ENCODE data around the gene PRIMA1.

PRIMA1 gene

DNA sequence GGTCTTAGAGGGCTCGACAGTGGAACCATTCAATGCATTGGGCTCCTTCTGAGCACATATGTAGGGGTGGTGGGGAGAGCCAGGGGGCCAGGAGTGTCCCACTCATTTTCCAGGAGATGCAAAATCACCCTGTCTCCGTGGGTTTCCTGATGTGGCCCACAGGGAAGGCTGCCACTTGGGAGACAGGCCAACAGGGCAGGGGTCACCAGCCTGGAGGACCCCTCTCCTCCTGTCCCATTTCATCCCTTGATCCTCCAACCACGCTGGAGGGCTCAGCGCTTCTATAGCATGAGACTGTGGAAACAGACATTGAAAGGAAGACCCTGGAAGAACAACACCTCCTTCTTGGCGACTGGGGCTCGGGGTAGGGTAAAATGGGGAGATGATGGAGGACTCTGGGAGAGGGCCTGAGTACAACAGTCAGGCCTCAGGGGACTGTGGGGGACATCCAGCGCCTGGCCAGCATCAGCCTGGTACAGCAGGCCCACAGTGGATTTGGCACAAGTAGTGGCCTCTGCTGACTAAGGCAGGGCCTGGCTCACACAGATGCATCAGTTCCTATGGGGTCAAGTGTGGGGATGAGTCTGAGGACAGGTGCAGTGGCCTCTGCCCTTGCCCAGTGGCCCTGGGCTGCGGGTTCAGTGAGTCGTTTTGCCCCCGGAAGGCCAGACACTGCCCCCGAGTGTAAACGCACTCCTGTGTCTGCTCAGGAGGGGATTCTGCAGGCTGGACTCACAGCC is 68.0 kb downstream of the PRIMA1 start:
- Histone ChIP-seq H3K4me1 (ENCODE audit: control insufficient read depth, insufficient read depth, low read length) (no peaks in the 10 kb centered on the region), H3K36me3 (ENCODE audit: control insufficient read depth, insufficient read depth, low read length) (no peaks in the 10 kb centered on the region), H3K9ac (ENCODE audit: low read length) (no peak overlapping the region), H3K4me3 (ENCODE audit: low read length) (no peak overlapping the region), H3K9me3 (ENCODE audit: control insufficient read depth, low read length) (no peaks in the 10 kb centered on the region), H3K27me3 (ENCODE audit: control insufficient read depth, insufficient read depth, low read length) (no peaks in the 10 kb centered on the region)

DNA sequence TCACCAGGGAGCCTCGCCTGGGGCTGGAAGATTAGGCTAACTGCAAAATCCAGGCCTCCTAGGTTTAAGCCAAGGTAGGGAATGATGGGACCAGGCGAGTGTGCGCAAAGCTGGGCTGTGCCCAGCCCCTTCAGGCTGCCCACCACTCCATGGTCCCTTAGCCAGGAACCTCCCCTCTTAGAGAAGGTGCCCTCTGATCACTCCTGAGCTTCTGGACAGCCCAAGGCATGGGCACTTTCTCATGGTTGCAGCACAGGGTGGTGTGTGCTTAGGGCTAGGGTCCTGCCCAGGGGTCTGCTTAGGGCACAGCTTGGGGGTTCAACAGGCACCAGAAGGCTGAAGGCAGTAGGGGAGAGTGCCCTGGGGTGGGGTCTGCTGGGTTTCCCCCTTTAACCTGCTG is 69.0 kb downstream of the PRIMA1 start:
- Histone ChIP-seq H3K9ac (ENCODE audit: low read length) (no peak overlapping the region), H3K36me3 (ENCODE audit: control insufficient read depth, insufficient read depth, low read length) (no peaks in the 10 kb centered on the region), H3K4me1 (ENCODE audit: control insufficient read depth, insufficient read depth, low read length) (no peaks in the 10 kb centered on the region), H3K9me3 (ENCODE audit: control insufficient read depth, low read length) (no peaks in the 10 kb centered on the region), H3K4me3 (ENCODE audit: low read length) (no peak overlapping the region), H3K27me3 (ENCODE audit: control insufficient read depth, insufficient read depth, low read length) (peaks cover under 1% of the 10 kb centered on the region)

- Histone ChIP-seq H3K9ac (ENCODE audit: low read length) (no peak overlapping the region), H3K9me3 (ENCODE audit: control insufficient read depth, low read length) (no peaks in the 10 kb centered on the region), H3K4me3 (ENCODE audit: low read length) (no peak overlapping the region), H3K27me3 (ENCODE audit: control insufficient read depth, insufficient read depth, low read length) (peaks cover 3% of the 10 kb centered on the region), H3K36me3 (ENCODE audit: control insufficient read depth, insufficient read depth, low read length) (no peaks in the 10 kb centered on the region), H3K4me1 (ENCODE audit: control insufficient read depth, insufficient read depth, low read length) (no peaks in the 10 kb centered on the region)
These were observed 70.5 kb downstream of the PRIMA1 start for GRCh38 chr14:93717668-93718320.

DNA sequence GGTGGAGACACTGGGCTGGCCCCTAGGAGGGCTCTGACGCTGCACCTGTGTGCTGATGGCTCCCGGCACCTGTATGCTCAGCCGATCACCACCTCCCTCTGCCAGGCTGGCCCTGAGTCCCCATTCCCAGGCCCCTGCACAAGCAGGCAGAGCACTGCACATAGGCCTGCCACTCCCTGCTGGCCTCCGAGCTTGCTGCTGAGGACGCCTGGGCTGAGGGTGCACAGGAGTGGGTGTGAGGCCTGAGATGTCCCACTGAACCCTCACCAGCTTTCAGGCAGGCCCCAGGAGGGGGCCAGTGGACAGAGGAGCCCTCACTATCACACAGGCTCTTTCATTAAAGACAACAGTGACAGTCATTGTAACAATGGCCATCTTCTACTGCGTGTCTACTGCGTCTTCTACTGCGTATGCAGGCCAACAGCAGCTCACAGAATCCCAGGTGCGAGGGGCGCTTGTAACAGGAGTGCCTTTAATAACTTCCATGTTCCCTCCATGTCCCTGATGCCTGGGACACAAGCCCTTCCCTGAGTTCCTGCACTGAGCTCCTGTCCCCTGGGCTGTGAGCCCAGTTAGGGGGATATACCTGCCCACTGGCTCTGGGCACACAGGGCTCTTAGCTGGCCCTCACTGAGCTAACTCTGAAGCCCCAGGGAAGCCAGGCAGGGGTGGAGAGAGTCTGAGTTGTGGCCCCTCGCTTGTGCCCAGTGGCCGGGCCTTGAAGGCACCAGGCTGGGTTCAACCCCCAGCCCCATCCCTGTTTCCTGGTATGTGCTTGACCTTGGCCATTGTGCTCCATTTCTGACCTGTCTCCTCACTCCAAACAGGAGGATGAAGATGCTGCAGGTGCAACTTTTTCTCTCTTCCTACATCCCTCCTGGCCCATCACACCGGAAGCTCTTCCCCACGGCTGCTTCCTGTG is 71.3 kb downstream of the PRIMA1 start:
- Histone ChIP-seq H3K9ac (ENCODE audit: low read length) (no peak overlapping the region), H3K4me3 (ENCODE audit: low read length) (no peak overlapping the region), H3K27me3 (ENCODE audit: control insufficient read depth, insufficient read depth, low read length) (peaks cover 3% of the 10 kb centered on the region), H3K36me3 (ENCODE audit: control insufficient read depth, insufficient read depth, low read length) (no peaks in the 10 kb centered on the region), H3K9me3 (ENCODE audit: control insufficient read depth, low read length) (no peaks in the 10 kb centered on the region), H3K4me1 (ENCODE audit: control insufficient read depth, insufficient read depth, low read length) (no peaks in the 10 kb centered on the region)

DNA sequence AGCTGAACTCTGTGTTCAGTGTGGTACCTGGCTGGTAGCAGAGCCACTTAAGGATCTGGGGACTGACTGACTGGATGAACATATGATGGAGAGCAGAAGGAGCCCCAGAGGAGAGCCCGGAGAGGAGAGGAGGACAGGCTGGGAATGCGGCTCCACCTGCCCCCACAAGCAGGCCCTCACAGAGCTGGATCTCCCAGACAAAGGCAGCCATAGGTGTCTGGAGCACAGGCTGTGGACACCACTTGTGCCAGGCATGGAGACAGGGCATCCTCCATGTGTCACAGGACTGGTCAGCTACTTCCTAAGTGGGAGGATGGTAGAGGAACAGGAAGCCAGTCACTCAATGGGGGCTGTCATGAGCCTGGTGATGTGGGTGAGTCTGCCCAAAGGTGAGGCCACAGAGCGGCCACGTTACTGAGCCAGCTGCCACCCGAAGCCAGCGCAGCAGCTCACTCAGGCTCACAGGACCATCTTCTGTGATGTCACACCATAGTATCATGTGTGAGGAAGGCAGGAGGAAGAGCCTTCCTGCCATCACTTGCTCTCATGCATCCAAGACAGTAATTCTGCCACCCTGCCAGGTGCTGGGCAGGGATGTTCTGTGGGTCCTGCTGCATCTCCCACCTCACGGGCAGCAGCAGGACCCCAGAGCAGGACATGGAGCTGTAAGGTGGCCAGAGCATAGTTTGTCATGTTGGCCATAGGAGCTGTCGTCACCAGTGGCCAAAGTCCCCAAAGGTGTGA is 72.1 kb downstream of the PRIMA1 start:
- no peak overlapping the region for H3K4me3 ChIP-seq (ENCODE audit: low read length)
- H3K36me3 ChIP-seq (ENCODE audit: control insufficient read depth, insufficient read depth, low read length) = no peaks in the 10 kb centered on the region
- H3K9me3 ChIP-seq (ENCODE audit: control insufficient read depth, low read length) = no peaks in the 10 kb centered on the region
- H3K4me1 ChIP-seq (ENCODE audit: control insufficient read depth, insufficient read depth, low read length) = no peaks in the 10 kb centered on the region
- H3K27me3 ChIP-seq (ENCODE audit: control insufficient read depth, insufficient read depth, low read length) = peaks cover 3% of the 10 kb centered on the region
- no peak overlapping the region for H3K9ac ChIP-seq (ENCODE audit: low read length)

DNA sequence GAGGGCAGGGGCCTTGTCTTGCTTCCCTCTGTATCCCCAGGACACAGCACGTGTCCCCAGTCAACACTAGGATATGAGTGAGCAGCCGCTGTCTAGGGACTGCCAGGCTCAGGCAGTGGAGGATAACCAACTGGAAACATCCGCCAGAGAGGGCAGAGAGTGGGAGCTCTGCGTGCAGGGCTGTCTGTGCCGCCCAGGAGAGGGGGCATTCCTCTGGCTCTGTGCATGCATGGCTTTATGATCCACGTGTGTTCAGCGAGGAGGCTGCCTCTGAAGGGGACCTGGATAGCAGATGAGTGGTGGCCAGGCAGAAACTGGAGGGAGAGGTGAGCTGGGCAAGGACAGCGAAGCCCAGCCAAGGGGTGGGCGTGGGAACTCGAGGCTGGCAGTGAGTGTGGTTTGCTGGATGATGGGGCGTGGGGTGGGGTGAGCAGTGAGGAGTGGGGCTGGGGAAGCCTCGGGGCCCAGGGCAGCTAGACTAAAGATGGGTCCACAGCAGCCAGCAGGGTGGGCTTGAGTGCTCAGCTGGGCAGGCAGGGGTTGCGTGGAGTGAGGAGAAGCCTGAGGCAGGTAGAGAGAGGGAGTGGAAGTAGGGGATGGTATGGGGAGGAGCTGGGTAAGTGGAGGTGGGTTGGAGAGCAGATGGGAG is 72.9 kb downstream of the PRIMA1 start:
- H3K4me1 ChIP-seq (ENCODE audit: control insufficient read depth, insufficient read depth, low read length) = no peaks in the 10 kb centered on the region
- no peak overlapping the region for H3K9ac ChIP-seq (ENCODE audit: low read length)
- H3K9me3 ChIP-seq (ENCODE audit: control insufficient read depth, low read length) = no peaks in the 10 kb centered on the region
- H3K4me3 ChIP-seq (ENCODE audit: low read length) = no peak overlapping the region
- H3K27me3 ChIP-seq (ENCODE audit: control insufficient read depth, insufficient read depth, low read length) = peaks cover 3% of the 10 kb centered on the region
- no peaks in the 10 kb centered on the region for H3K36me3 ChIP-seq (ENCODE audit: control insufficient read depth, insufficient read depth, low read length)

DNA sequence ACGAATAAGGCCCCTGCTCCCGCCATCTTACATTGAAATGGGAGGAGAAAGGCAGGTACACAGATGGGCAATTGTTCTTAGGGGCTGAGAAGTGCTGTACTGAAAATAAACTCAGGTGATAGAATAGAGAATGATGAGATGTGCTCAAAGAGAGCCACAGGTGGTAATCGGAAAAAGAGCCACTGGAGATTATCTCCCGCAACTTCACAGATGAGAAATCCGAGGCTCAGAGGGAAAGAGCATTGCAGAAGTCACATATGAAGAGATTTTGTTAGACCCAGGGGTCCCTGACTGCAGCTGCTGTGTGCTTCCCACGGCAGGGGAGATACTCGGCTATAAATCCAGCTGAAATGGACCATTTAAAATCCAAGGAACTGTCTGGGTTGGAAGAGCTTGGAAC is 73.7 kb downstream of the PRIMA1 start:
- Histone ChIP-seq H3K9ac (ENCODE audit: low read length) (no peak overlapping the region), H3K4me3 (ENCODE audit: low read length) (no peak overlapping the region), H3K27me3 (ENCODE audit: control insufficient read depth, insufficient read depth, low read length) (peaks cover 3% of the 10 kb centered on the region), H3K36me3 (ENCODE audit: control insufficient read depth, insufficient read depth, low read length) (no peaks in the 10 kb centered on the region), H3K9me3 (ENCODE audit: control insufficient read depth, low read length) (no peaks in the 10 kb centered on the region), H3K4me1 (ENCODE audit: control insufficient read depth, insufficient read depth, low read length) (no peaks in the 10 kb centered on the region)

DNA sequence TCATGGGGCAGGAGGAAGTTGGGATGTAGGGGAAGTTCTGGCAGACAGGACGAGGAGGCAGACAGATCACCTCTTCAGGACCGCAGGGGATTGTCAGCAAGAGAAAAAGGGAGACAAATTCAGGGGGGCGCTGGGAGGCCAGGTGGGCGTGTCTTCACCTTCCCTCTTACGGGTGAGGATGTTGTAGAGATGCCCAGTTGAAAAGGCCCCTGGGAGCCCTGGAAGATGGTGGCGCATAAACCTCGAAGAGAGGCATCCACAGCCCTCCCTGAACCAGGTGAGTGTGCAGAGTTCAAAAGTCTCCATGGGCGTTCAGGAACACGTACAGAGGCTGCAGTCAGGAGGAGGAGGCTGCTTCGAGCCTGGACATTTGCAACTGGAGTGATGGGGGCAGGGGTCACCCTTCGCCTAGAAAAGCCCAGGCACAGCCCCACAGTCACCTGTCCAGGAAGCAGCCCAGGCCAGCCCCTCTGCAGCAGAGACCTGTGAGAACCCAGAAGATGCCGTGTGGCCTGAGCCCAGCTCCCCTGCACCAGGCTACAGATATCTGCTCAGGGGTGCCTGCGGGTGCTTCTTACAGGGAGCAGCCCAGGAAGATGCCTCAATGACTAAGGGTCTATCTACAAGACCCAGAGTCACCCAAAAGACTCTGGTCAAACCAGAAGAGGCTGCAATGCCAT is 74.4 kb downstream of the PRIMA1 start:
- Histone ChIP-seq H3K4me3 (ENCODE audit: low read length) (no peak overlapping the region), H3K36me3 (ENCODE audit: control insufficient read depth, insufficient read depth, low read length) (no peaks in the 10 kb centered on the region), H3K9me3 (ENCODE audit: control insufficient read depth, low read length) (no peaks in the 10 kb centered on the region), H3K4me1 (ENCODE audit: control insufficient read depth, insufficient read depth, low read length) (no peaks in the 10 kb centered on the region), H3K9ac (ENCODE audit: low read length) (no peak overlapping the region), H3K27me3 (ENCODE audit: control insufficient read depth, insufficient read depth, low read length) (peaks cover 3% of the 10 kb centered on the region)

DNA sequence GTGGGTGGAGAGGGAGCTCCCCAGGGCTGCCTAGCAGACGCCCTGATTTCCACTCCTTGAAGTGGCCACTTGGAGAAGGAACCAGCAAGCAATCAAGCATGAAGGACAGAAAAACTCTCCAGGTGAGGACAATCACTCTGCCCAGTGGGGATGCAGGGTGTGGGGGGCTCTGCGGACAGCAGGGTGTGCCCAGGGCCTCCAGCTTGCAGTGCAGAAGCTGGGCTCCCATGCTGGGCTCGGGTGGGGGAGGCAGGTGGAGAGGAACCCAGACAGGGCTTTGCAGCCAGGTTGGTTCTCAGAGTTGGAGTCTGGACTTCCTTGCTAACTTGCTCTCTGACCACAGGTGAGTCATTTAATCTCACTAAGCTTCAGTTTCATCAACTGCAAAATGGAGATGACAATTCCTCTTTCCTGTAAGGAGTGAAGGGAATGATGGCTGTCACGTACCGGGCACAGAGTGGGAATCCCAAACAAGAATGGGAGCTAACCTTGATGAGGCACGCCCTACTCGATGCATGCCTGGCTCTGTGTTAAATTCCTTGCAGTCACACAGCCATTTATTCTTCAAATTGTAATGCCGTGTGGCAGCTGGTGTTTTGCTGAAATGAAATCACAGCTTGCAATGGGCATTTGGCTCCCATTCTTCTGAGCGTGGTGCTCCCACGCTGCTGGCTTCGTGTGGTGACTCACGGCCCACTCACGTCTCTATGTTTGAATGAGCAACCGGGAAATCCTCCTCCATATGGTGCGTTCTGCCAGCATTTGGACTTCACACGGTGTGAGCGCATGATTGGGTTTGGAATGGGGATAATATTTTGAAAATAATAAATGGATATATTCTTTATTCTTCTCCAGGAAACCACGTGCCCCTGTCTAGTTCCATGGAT is 75.2 kb downstream of the PRIMA1 start:
- H3K4me3 ChIP-seq (ENCODE audit: low read length) = no peak overlapping the region
- no peaks in the 10 kb centered on the region for H3K9me3 ChIP-seq (ENCODE audit: control insufficient read depth, low read length)

DNA sequence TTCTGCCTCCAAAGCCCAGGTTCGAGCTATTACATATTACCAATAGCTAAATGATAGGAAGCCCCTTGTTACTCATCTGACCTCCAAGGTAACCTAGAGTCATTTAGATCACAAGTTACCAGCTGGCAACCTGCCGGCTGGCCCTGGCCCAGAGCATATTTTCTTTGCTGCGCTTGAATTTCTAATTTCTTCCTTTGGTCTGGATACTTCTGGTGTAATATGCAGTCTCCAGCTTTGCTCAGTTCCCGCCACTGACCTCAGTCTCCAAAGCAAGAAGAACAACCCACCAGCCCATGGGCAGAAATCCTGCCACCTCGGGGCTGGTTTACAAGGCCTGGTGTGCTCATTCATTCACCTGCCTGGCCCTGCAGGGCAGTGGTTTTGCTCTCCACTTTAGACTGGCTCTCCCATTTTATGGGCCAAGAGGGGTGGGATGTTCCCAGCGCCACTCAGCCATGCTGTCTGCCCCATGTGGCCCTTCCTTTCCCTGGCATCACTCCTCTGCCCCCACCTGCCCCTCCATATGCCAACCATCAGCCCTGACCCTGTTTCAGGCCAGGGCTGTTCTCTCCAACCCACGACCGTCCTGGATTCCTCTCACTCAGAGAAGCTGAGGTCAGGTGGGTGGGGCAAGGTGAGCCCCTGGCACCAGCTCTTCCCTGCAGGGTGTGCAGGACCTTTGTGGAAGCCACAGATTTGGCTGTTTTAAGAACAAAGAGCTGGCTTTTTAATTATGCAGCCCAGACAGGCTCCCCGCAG is 76.0 kb downstream of the PRIMA1 start:
- H3K4me1 ChIP-seq (ENCODE audit: control insufficient read depth, insufficient read depth, low read length) = no peaks in the 10 kb centered on the region
- no peaks in the 10 kb centered on the region for H3K9me3 ChIP-seq (ENCODE audit: control insufficient read depth, low read length)
- H3K9ac ChIP-seq (ENCODE audit: low read length) = no peak overlapping the region
- no peak overlapping the region for H3K4me3 ChIP-seq (ENCODE audit: low read length)
- peaks cover 3% of the 10 kb centered on the region for H3K27me3 ChIP-seq (ENCODE audit: control insufficient read depth, insufficient read depth, low read length)
- no peaks in the 10 kb centered on the region for H3K36me3 ChIP-seq (ENCODE audit: control insufficient read depth, insufficient read depth, low read length)

More for the DNA sequence above, 75.2 kb downstream of the PRIMA1 start:
- Histone ChIP-seq H3K4me1 (ENCODE audit: control insufficient read depth, insufficient read depth, low read length) (no peaks in the 10 kb centered on the region), H3K36me3 (ENCODE audit: control insufficient read depth, insufficient read depth, low read length) (no peaks in the 10 kb centered on the region), H3K9ac (ENCODE audit: low read length) (no peak overlapping the region), H3K27me3 (ENCODE audit: control insufficient read depth, insufficient read depth, low read length) (peaks cover 3% of the 10 kb centered on the region)

All from mucosa of stomach (tissue), 1 donor.